Right atrium auricular region (tissue), 2 donors: ENCODE results near the gene C1orf21. TPM values are rescaled to one million over a fixed set of nuclear protein-coding genes. Genes with fewer than 3 reads are reported as not detected.
A peak's percentile ranks its signal among the peaks of the same experiment; 100 is the strongest.

Experiments used
- DNase-seq: peaks from one replicate; pipeline ENCODE4 v3.0.0-alpha.2; 2019; ENCODE audit warnings: low spot score
- H3K27ac ChIP-seq, 2 donors: fragments of 200-600 bp; sonication (generic); 1 replicate in 1 of 2; 2 replicates in 1 of 2; pipeline ENCODE4 v1.5.1; 2016 to 2019
- H3K27me3 ChIP-seq, 2 donors: fragments of 200-600 bp; sonication (generic); one replicate each; pipeline versions ENCODE4 v1.5.1 to v1.6.0; 2017 to 2019
- H3K36me3 ChIP-seq: fragments of 200-600 bp; sonication (generic); one replicate; pipeline ENCODE4 v1.5.1; 2016
- H3K4me1 ChIP-seq, 2 donors: fragments of 200-600 bp; sonication (generic); one replicate each; pipeline versions ENCODE4 v1.5.1 to v1.6.0; 2017 to 2019
- H3K4me3 ChIP-seq, 2 donors: fragments of 200-600 bp; sonication (generic); 1 replicate in 1 of 2; 2 replicates in 1 of 2; pipeline ENCODE4 v1.5.1; 2017 to 2019; ENCODE audit warnings: mild to moderate bottlenecking in 1 of 2, moderate library complexity in 1 of 2
- H3K9me3 ChIP-seq, 2 donors: fragments of 200-600 bp; sonication (generic); one replicate each; pipeline ENCODE4 v1.5.1; 2019
- total RNA-seq, 2 donors: library from RNA; depleted of rRNA; stranded (reverse); fragments of >200 nt; gene quantifications; one replicate each; pipeline ENCODE4 v1.1.0, GENCODE V29; 2016
- TF ChIP-seq, protein P1 (sequence below), 2 donors: fragments of 200-600 bp; sonication (generic); IDR thresholded peaks; one replicate each; pipeline ENCODE4 v1.5.1; 2019; ENCODE audit warnings: antibody characterized with exemption in 2 of 2

Gene C1orf21
- total RNA-seq, 2 donors from 2014 or later: 49.4 to 78.5 TPM

DNA sequence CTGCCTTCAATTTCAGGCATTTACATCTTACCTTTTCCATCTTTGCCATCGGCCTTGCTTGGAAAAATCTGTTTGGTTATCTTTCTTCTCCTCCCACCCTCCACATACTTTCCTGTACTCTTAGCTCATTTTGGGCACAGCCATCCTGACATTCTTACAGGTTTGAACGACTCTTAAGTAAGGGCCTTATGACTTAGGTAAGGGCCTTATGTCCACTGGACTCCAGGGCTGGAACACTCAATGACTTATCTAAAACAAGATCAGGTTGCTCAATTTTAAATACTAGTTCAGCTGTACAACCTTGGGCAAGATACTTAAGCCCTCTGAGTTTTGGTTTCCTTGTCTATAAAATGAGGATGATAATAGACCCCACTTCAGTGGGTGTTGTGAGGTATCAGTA, 40.9 kb downstream of the C1orf21 start:
- DNase-seq: no peak
- H3K36me3 ChIP-seq: no peaks in the 10 kb centered on the region
- H3K9me3 ChIP-seq: no peaks in the 10 kb centered on the region
- no peak overlapping the region for H3K4me3 ChIP-seq
- TF ChIP-seq, protein P1, sequence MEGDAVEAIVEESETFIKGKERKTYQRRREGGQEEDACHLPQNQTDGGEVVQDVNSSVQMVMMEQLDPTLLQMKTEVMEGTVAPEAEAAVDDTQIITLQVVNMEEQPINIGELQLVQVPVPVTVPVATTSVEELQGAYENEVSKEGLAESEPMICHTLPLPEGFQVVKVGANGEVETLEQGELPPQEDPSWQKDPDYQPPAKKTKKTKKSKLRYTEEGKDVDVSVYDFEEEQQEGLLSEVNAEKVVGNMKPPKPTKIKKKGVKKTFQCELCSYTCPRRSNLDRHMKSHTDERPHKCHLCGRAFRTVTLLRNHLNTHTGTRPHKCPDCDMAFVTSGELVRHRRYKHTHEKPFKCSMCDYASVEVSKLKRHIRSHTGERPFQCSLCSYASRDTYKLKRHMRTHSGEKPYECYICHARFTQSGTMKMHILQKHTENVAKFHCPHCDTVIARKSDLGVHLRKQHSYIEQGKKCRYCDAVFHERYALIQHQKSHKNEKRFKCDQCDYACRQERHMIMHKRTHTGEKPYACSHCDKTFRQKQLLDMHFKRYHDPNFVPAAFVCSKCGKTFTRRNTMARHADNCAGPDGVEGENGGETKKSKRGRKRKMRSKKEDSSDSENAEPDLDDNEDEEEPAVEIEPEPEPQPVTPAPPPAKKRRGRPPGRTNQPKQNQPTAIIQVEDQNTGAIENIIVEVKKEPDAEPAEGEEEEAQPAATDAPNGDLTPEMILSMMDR (IDR thresholded peaks at IDR 0.05): no peak
- H3K27ac ChIP-seq: no peak overlapping the region
- H3K4me1 ChIP-seq: peaks cover 0 to 40% of the 10 kb centered on the region in 2 donors
- H3K27me3 ChIP-seq: no peaks in the 10 kb centered on the region

DNA sequence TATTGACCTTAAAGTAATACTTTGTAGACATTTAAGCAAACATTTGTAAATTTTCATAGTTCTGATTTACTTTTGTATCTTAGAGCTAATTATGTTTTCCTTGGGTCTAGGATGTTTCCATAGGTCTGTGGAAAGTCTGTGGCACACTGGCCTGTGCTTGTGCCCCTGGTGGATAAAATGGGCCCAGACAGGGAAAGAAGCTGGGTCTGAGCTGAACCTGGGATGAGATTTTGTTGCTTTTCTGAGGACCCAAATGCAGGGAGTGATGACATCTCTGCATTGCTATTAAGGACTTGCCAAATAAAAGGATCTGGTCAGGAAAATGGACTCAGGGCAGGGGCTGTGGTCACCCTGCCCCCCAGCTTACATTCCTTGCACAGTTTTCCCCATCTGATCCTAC, 41.8 kb downstream of the C1orf21 start:
- no peak for DNase-seq
- no peaks in the 10 kb centered on the region for H3K36me3 ChIP-seq
- no peaks in the 10 kb centered on the region for H3K27me3 ChIP-seq
- TF ChIP-seq, protein P1 (IDR thresholded peaks at IDR 0.05): no peak
- no peak overlapping the region for H3K4me3 ChIP-seq
- no peak overlapping the region for H3K27ac ChIP-seq
- H3K4me1 ChIP-seq: peaks cover 0 to 40% of the 10 kb centered on the region in 2 donors
- H3K9me3 ChIP-seq: no peaks in the 10 kb centered on the region

DNA sequence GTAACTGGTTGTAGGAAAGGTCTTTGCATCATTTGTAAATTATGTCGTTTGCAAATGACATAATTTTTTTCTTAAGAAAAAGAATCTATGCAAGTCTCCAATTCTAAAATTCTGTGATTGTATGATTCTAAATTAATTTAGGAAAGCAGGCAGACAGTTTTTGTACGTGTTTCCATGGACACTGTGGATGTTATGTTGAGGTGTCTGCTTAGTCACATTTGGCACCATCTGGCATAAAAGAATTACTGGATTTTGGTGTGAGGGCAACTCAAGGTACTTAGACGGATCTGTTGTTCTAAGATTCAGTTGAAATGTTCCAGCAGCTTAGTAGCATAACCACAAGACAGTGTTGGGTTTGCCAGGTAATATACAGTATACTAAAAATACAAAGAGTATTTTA, 42.5 kb downstream of the C1orf21 start:
- H3K27me3 ChIP-seq: no peaks in the 10 kb centered on the region
- TF ChIP-seq, protein P1 (IDR thresholded peaks at IDR 0.05): no peak
- no peak for DNase-seq
- H3K4me1 ChIP-seq: peaks cover 0 to 38% of the 10 kb centered on the region in 2 donors
- no peak overlapping the region for H3K4me3 ChIP-seq
- no peaks in the 10 kb centered on the region for H3K9me3 ChIP-seq
- H3K36me3 ChIP-seq: no peaks in the 10 kb centered on the region
- no peak overlapping the region for H3K27ac ChIP-seq

DNA sequence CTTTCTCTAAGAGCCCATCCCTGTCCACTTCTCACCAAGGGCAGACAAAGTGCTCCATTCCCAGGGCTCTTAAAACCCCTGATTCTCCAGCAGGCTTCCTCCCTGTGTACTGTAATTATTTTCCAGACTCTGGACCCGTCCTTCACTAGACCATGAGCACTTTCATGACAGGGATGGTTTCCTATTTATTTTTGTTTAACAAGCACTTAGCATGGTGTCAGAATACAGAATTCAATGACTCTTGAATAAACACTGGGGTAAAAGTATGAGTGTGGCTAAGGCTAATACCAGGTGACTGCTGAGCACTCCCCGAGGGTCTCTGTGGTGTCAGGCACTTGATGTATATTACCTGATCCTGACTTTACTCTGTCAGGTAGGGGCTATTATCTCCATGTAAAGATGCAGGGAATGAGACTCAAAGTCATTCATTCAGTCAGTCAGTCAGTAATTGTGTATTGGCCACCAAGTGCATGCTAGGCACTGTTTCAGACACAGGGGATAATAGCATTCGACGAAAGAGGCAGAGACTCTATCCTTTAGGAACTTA, 47.2 kb downstream of the C1orf21 start:
- Histone ChIP-seq H3K36me3 (no peaks in the 10 kb centered on the region), H3K4me1 (peaks cover 0 to 15% of the 10 kb centered on the region in 2 donors), H3K4me3 (no peak overlapping the region), H3K9me3 (no peaks in the 10 kb centered on the region), H3K27ac (no peak overlapping the region), H3K27me3 (no peaks in the 10 kb centered on the region)
- no peak for DNase-seq
- TF ChIP-seq, protein P1 (IDR thresholded peaks at IDR 0.05): no peak

DNA sequence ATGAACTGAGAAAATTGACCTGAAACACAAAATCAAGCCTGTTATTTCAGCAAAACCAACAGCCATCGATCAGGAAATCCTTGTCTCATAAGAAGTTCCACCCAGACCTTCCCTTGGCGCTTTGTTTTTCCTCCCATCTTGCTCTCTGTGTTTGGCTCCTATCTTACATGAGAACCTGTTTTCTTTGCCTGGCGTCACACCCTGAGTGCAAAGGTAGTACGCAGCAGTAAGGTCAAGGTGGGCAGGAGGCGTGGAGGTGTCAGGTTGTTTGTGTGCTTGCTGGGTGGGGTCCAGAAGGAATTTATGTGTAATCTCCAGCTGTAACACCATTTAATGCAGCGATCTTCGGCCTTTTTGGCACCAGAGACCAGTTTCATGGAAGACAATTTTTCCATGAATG, 50.5 kb downstream of the C1orf21 start:
- no peak overlapping the region for H3K27ac ChIP-seq
- DNase-seq: no peak
- peaks cover 0 to 17% of the 10 kb centered on the region in 2 donors for H3K4me1 ChIP-seq
- no peaks in the 10 kb centered on the region for H3K27me3 ChIP-seq
- no peak overlapping the region for H3K4me3 ChIP-seq
- TF ChIP-seq, protein P1 (IDR thresholded peaks at IDR 0.05): no peak
- no peaks in the 10 kb centered on the region for H3K9me3 ChIP-seq
- no peaks in the 10 kb centered on the region for H3K36me3 ChIP-seq

DNA sequence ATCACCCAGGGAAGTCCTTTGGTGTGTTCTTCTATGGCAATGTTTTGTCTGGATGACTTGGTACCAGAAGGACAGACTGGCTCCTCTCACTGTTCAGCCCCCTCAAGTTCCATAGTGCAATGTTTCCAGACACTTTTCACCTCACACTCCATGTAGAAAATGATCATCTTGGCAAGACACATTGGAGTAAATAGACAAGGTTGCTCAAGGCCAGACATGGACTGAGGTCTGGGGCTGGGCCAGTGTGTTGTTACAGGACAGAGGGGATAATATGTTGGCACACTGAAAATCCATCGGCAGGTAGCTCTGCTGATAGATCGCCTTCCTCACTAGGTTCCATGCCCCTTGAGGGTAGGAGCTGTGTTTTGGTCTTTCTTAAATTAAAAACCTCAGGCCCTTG, 51.5 kb downstream of the C1orf21 start:
- H3K27ac ChIP-seq: peak overlapping the region in 1 of 2 donors; percentile 24
- H3K4me1 ChIP-seq: peaks cover 0 to 27% of the 10 kb centered on the region in 2 donors
- no peaks in the 10 kb centered on the region for H3K27me3 ChIP-seq
- H3K36me3 ChIP-seq: no peaks in the 10 kb centered on the region
- H3K4me3 ChIP-seq: no peak overlapping the region
- no peaks in the 10 kb centered on the region for H3K9me3 ChIP-seq
- DNase-seq: no peak
- TF ChIP-seq, protein P1 (IDR thresholded peaks at IDR 0.05): no peak
